Measurements from ENCODE around the gene FLRT1. TPM values are rescaled to one million over a fixed set of nuclear protein-coding genes. Genes with fewer than 3 reads are reported as not detected.

FLRT1 gene
- total and polyA plus RNA-seq, 2 experiments from 2014 or later, result 0.76 to 1.1 TPM

- TF ChIP-seq CTCF (conservative IDR thresholded peaks at IDR 0.05; ENCODE audit: low read depth in 2 of 2), result no peak
- TF ChIP-seq CREB1 (CRISPR knock-in tag; IDR thresholded peaks at IDR 0.05; ENCODE audit: low read depth), result no peak
- TF ChIP-seq POLR2AphosphoS5 (IDR thresholded peaks at IDR 0.05; ENCODE audit: low read depth), result no peak
Observed at GRCh38 chr11:64056213-64056785, 20.6 kb downstream of the FLRT1 start (continued).

GRCh38 chr11:64056861-64057260 is 21.1 kb downstream of the FLRT1 start:
- H3K27ac ChIP-seq (ENCODE audit: low read depth), result no peak overlapping the region
- Mint-ChIP-seq H3K4me1 (peaks cover 29% of the 10 kb centered on the region), H3K9me3 (no peaks in the 10 kb centered on the region), H3K36me3 (ENCODE audit: low read depth) (no peaks in the 10 kb centered on the region), H3K27me3 (ENCODE audit: insufficient read depth, low read depth, poor library complexity) (peaks cover 55% of the 10 kb centered on the region), H3K4me3 (no peak overlapping the region), H3K27ac (no peak overlapping the region)
- no peak overlapping the region for H2AFZ ChIP-seq
- peaks cover 17% of the 10 kb centered on the region; the same call in 1 of the 2 replicates for H3K4me1 ChIP-seq (ENCODE audit: insufficient read depth)
- DNase-seq (ENCODE audit: low spot score), result no peak
- ATAC-seq, result no peak
- no peaks in the 10 kb centered on the region for H3K9me2 ChIP-seq (ENCODE audit: insufficient read depth)
- H3K4me2 ChIP-seq, result no peak overlapping the region
- no peaks in the 10 kb centered on the region for H3K79me2 ChIP-seq (replicated peaks; ENCODE audit: insufficient read depth)
- H3K4me3 ChIP-seq, result no peak overlapping the region
- H3K36me3 ChIP-seq (ENCODE audit: insufficient read depth), result no peaks in the 10 kb centered on the region
- peaks cover 18% of the 10 kb centered on the region; the same call in 1 of the 2 replicates for H3F3A ChIP-seq (replicated peaks; ENCODE audit: low read depth)
- H3K27me3 ChIP-seq (ENCODE audit: insufficient read depth), result peaks cover 95% of the 10 kb centered on the region
- peaks cover 3% of the 10 kb centered on the region; the same call in 1 of the 2 replicates for H4K20me1 ChIP-seq (replicated peaks; ENCODE audit: insufficient read depth)
- TF ChIP-seq CTCF (conservative IDR thresholded peaks at IDR 0.05; ENCODE audit: low read depth in 2 of 2) (no peak), EZH2phosphoT487 (IDR thresholded peaks at IDR 0.05; ENCODE audit: unreplicated experiment) (no peak), POLR2AphosphoS5 (IDR thresholded peaks at IDR 0.05; ENCODE audit: low read depth) (no peak), ZNF331 (CRISPR knock-in tag; IDR thresholded peaks at IDR 0.05; ENCODE audit: low read depth) (no peak), NANOG (IDR thresholded peaks at IDR 0.05; ENCODE audit: borderline replicate concordance) (no peak), ZNF114 (CRISPR knock-in tag; IDR thresholded peaks at IDR 0.05) (no peak), CREB1 (CRISPR knock-in tag; IDR thresholded peaks at IDR 0.05; ENCODE audit: low read depth) (no peak), STAT1 (IDR thresholded peaks at IDR 0.05; ENCODE audit: unreplicated experiment) (no peak), EZH2 (IDR thresholded peaks at IDR 0.05; ENCODE audit: low read depth, unreplicated experiment) (no peak)
- TF ChIP-seq, protein P1, sequence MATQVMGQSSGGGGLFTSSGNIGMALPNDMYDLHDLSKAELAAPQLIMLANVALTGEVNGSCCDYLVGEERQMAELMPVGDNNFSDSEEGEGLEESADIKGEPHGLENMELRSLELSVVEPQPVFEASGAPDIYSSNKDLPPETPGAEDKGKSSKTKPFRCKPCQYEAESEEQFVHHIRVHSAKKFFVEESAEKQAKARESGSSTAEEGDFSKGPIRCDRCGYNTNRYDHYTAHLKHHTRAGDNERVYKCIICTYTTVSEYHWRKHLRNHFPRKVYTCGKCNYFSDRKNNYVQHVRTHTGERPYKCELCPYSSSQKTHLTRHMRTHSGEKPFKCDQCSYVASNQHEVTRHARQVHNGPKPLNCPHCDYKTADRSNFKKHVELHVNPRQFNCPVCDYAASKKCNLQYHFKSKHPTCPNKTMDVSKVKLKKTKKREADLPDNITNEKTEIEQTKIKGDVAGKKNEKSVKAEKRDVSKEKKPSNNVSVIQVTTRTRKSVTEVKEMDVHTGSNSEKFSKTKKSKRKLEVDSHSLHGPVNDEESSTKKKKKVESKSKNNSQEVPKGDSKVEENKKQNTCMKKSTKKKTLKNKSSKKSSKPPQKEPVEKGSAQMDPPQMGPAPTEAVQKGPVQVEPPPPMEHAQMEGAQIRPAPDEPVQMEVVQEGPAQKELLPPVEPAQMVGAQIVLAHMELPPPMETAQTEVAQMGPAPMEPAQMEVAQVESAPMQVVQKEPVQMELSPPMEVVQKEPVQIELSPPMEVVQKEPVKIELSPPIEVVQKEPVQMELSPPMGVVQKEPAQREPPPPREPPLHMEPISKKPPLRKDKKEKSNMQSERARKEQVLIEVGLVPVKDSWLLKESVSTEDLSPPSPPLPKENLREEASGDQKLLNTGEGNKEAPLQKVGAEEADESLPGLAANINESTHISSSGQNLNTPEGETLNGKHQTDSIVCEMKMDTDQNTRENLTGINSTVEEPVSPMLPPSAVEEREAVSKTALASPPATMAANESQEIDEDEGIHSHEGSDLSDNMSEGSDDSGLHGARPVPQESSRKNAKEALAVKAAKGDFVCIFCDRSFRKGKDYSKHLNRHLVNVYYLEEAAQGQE (IDR thresholded peaks at IDR 0.05; ENCODE audit: unreplicated experiment), result no peak
- TF ChIP-seq, protein P2, sequence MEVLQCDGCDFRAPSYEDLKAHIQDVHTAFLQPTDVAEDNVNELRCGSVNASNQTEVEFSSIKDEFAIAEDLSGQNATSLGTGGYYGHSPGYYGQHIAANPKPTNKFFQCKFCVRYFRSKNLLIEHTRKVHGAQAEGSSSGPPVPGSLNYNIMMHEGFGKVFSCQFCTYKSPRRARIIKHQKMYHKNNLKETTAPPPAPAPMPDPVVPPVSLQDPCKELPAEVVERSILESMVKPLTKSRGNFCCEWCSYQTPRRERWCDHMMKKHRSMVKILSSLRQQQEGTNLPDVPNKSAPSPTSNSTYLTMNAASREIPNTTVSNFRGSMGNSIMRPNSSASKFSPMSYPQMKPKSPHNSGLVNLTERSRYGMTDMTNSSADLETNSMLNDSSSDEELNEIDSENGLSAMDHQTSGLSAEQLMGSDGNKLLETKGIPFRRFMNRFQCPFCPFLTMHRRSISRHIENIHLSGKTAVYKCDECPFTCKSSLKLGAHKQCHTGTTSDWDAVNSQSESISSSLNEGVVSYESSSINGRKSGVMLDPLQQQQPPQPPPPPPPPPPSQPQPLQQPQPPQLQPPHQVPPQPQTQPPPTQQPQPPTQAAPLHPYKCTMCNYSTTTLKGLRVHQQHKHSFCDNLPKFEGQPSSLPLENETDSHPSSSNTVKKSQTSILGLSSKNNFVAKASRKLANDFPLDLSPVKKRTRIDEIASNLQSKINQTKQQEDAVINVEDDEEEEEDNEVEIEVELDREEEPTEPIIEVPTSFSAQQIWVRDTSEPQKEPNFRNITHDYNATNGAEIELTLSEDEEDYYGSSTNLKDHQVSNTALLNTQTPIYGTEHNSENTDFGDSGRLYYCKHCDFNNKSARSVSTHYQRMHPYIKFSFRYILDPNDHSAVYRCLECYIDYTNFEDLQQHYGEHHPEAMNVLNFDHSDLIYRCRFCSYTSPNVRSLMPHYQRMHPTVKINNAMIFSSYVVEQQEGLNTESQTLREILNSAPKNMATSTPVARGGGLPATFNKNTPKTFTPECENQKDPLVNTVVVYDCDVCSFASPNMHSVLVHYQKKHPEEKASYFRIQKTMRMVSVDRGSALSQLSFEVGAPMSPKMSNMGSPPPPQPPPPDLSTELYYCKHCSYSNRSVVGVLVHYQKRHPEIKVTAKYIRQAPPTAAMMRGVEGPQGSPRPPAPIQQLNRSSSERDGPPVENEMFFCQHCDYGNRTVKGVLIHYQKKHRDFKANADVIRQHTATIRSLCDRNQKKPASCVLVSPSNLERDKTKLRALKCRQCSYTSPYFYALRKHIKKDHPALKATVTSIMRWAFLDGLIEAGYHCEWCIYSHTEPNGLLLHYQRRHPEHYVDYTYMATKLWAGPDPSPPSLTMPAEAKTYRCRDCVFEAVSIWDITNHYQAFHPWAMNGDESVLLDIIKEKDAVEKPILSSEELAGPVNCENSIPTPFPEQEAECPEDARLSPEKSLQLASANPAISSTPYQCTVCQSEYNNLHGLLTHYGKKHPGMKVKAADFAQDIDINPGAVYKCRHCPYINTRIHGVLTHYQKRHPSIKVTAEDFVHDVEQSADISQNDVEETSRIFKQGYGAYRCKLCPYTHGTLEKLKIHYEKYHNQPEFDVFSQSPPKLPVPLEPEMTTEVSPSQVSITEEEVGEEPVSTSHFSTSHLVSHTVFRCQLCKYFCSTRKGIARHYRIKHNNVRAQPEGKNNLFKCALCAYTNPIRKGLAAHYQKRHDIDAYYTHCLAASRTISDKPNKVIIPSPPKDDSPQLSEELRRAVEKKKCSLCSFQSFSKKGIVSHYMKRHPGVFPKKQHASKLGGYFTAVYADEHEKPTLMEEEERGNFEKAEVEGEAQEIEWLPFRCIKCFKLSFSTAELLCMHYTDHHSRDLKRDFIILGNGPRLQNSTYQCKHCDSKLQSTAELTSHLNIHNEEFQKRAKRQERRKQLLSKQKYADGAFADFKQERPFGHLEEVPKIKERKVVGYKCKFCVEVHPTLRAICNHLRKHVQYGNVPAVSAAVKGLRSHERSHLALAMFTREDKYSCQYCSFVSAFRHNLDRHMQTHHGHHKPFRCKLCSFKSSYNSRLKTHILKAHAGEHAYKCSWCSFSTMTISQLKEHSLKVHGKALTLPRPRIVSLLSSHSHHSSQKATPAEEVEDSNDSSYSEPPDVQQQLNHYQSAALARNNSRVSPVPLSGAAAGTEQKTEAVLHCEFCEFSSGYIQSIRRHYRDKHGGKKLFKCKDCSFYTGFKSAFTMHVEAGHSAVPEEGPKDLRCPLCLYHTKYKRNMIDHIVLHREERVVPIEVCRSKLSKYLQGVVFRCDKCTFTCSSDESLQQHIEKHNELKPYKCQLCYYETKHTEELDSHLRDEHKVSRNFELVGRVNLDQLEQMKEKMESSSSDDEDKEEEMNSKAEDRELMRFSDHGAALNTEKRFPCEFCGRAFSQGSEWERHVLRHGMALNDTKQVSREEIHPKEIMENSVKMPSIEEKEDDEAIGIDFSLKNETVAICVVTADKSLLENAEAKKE (CRISPR knock-in tag; IDR thresholded peaks at IDR 0.05), result no peak
